Activated CD8-positive, alpha-beta T cell treated with anti-CD3 and anti-CD28 coated beads for 36 hours (primary cell): ENCODE data around the gene TEN1. TPM values are rescaled to one million over a fixed set of nuclear protein-coding genes. Genes with fewer than 3 reads are reported as not detected.

ENCODE experiments used
- ATAC-seq: fragments of 200-7000 bp; cut with Tn5 transposase; one replicate; pipeline ENCODE4 v1.10.0; 2021; ENCODE audit warnings: mild to moderate bottlenecking, moderate library complexity
- CTCF ChIA-PET: fragments of 350-600 bp; sonication (Branson Sonifier 250); formaldehyde crosslinking; loops from one replicate; lab custom pipeline; 2021; ENCODE audit warnings: antibody characterized with exemption; lab: Charles Lee
- POLR2A ChIA-PET: fragments of 350-600 bp; sonication (Branson Sonifier 250); formaldehyde crosslinking; loops from one replicate; lab custom pipeline; 2021; ENCODE audit warnings: antibody characterized with exemption; lab: Charles Lee
- DNase-seq: peaks from one replicate; pipeline ENCODE4 v3.0.0-alpha.2; 2020
- H3K27ac Mint-ChIP-seq: one replicate; pipeline ENCODE4 v1.8.0; 2021; ENCODE audit warnings: mild to moderate bottlenecking, mixed read lengths
- H3K27me3 Mint-ChIP-seq: one replicate; pipeline ENCODE4 v1.8.0; 2021; ENCODE audit warnings: mixed read lengths
- H3K36me3 Mint-ChIP-seq: one replicate; pipeline ENCODE4 v1.8.0; 2021; ENCODE audit warnings: low read depth, mixed read lengths
- H3K4me1 Mint-ChIP-seq: one replicate; pipeline ENCODE4 v1.8.0; 2021; ENCODE audit warnings: low read depth, mixed read lengths
- H3K4me3 Mint-ChIP-seq: one replicate; pipeline ENCODE4 v1.8.0; 2021; ENCODE audit warnings: mild to moderate bottlenecking, moderate library complexity, mixed read lengths
- H3K9me3 Mint-ChIP-seq: one replicate; pipeline ENCODE4 v1.8.0; 2021; ENCODE audit warnings: mixed read lengths
- intact Hi-C: fragments of 100-400 bp; cut with micrococcal nuclease; formaldehyde crosslinking; loops from one replicate; pipeline ENCODE4 v1.10.0; 2022
- total RNA-seq, 2 experiments: library from RNA; stranded (reverse); gene quantifications; one replicate each; pipeline ENCODE4 v1.2.3, GENCODE V29; 2021
- TF ChIP-seq, protein P1 (sequence below): fragments of 200-600 bp; IDR thresholded peaks from one replicate; pipeline ENCODE4 v1.8.0; 2022; ENCODE audit warnings: antibody characterized with exemption, mild to moderate bottlenecking

TEN1 gene
- total RNA-seq, 2 experiments from 2014 or later = 11.7 to 13.2 TPM

DNA sequence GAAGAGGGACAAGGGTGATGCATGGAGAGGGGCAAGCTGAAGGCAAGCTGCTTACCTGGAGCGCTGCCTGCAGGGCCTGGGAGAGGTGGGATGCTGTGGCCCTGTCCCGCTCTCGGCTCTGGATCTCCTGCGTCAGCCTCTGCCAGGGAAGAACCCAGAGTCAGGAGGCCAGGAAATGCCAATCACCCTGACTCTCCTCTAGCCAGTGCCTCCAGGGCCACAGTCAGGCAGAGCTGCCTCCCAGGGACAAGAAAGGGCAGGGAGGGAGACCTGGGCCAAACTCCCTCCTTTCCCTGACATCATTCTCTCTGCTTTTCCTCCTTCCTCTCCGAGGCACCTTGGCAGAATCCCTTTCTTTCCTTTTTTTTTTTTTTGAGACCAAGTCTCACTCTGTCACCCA, 32.9 kb downstream of the TEN1 start:
- Mint-ChIP-seq H3K36me3 (no peaks in the 10 kb centered on the region), H3K27ac (no peak overlapping the region), H3K27me3 (no peaks in the 10 kb centered on the region), H3K9me3 (no peaks in the 10 kb centered on the region), H3K4me1 (peaks cover 8% of the 10 kb centered on the region), H3K4me3 (no peak overlapping the region)
- ATAC-seq (no peak), DNase-seq (no peak)
- TF ChIP-seq, protein P1, sequence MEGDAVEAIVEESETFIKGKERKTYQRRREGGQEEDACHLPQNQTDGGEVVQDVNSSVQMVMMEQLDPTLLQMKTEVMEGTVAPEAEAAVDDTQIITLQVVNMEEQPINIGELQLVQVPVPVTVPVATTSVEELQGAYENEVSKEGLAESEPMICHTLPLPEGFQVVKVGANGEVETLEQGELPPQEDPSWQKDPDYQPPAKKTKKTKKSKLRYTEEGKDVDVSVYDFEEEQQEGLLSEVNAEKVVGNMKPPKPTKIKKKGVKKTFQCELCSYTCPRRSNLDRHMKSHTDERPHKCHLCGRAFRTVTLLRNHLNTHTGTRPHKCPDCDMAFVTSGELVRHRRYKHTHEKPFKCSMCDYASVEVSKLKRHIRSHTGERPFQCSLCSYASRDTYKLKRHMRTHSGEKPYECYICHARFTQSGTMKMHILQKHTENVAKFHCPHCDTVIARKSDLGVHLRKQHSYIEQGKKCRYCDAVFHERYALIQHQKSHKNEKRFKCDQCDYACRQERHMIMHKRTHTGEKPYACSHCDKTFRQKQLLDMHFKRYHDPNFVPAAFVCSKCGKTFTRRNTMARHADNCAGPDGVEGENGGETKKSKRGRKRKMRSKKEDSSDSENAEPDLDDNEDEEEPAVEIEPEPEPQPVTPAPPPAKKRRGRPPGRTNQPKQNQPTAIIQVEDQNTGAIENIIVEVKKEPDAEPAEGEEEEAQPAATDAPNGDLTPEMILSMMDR = no peak
- ChIA-PET POLR2A (no interaction called here), CTCF (interaction anchor here (0.6 to 9.3 kb wide), 6 partner anchors 10 to 290 kb away, joined by 3 to 122 read pairs (median 6); partner anchors contain the start of gene CDK3)
- intact Hi-C loops = no loop called here

- TF ChIP-seq, protein P1 = no peak
- DNase-seq = no peak
- peaks cover 8% of the 10 kb centered on the region for H3K4me1 Mint-ChIP-seq
- no peaks in the 10 kb centered on the region for H3K27me3 Mint-ChIP-seq
- no peak for ATAC-seq
- ChIA-PET CTCF (interaction anchor here (0.7 to 9.3 kb wide), 64 partner anchors 11 to 395 kb away, joined by 3 to 122 read pairs (median 5); partner anchors contain the start of genes CDK3, EXOC7, FOXJ1 and MRPL38), POLR2A (interaction anchor here (0.7 to 1.2 kb wide), 3 partner anchors 52 to 340 kb away, joined by 3 to 4 read pairs (median 3); partner anchors contain the start of genes MRPL38 and PRPSAP1)
- intact Hi-C loops = no loop called here
- no peaks in the 10 kb centered on the region for H3K9me3 Mint-ChIP-seq
- no peaks in the 10 kb centered on the region for H3K36me3 Mint-ChIP-seq
- no peak overlapping the region for H3K4me3 Mint-ChIP-seq
- no peak overlapping the region for H3K27ac Mint-ChIP-seq
Observed at GRCh38 chr17:76013377-76013932, 34.4 kb downstream of the TEN1 start.

GRCh38 chr17:76014100-76014924, 35.3 kb downstream of the TEN1 start:
- Mint-ChIP-seq H3K27ac (peak overlapping the region; percentile 55), H3K9me3 (no peaks in the 10 kb centered on the region), H3K36me3 (no peaks in the 10 kb centered on the region), H3K4me3 (no peak overlapping the region), H3K27me3 (no peaks in the 10 kb centered on the region), H3K4me1 (peaks cover 8% of the 10 kb centered on the region)
- intact Hi-C loops = no loop called here
- ChIA-PET CTCF (interaction anchor here (0.7 to 9.3 kb wide), 72 partner anchors 12 to 394 kb away, joined by 3 to 122 read pairs (median 5); partner anchors contain the start of genes CDK3, EVPL, EXOC7 and FOXJ1), POLR2A (interaction anchor here (0.5 to 1.3 kb wide), 6 partner anchors 15 to 382 kb away, joined by 3 to 4 read pairs (median 3); partner anchors contain the start of genes MRPL38 and PRPSAP1)
- TF ChIP-seq, protein P1 = peak; percentile 95
- peak; percentile 100 for ATAC-seq
- DNase-seq = peak; percentile 88

DNA sequence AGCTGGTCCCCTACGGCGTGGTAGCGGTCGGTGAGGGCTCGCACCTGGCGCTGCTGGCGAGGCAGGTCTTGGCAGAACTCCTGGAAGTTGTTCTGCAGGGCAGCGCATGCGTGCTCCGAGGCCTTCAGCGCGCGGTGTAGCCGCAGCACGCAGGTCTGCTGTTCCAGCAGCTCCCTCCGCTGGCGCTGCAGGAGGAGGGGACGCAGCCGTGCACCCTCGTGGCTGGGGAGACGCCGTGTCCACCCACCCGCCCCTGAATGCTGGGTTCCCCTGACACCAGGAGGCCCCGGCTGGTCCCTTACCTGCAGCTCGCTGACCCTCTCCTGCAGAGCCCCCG, 35.9 kb downstream of the TEN1 start:
- POLR2A ChIA-PET = interaction anchor here (1.2 to 1.3 kb wide), 3 partner anchors 15 to 50 kb away, joined by 3 to 4 read pairs (median 4); no protein-coding TSS in a partner anchor
- intact Hi-C loops = loop anchor here (5.0 kb wide), 1 partner anchor 87 kb away; the partner anchor contains the start of gene EXOC7
- H3K27ac Mint-ChIP-seq = no peak overlapping the region
- H3K4me3 Mint-ChIP-seq = no peak overlapping the region
- H3K9me3 Mint-ChIP-seq = no peaks in the 10 kb centered on the region
- H3K27me3 Mint-ChIP-seq = no peaks in the 10 kb centered on the region
- TF ChIP-seq, protein P1 = no peak
- no peaks in the 10 kb centered on the region for H3K36me3 Mint-ChIP-seq
- H3K4me1 Mint-ChIP-seq = peaks cover 8% of the 10 kb centered on the region
- CTCF ChIA-PET = interaction anchor here (0.5 to 9.3 kb wide), 54 partner anchors 12 to 383 kb away, joined by 3 to 122 read pairs (median 5); partner anchors contain the start of genes CDK3, EVPL, EXOC7 and GALK1
- DNase-seq = no peak
- no peak for ATAC-seq
